ENCODE results near the gene KRTAP4-16.
"Not testable (repeated sequence)": the region's sequence is repeated elsewhere in the genome, so short reads cannot be mapped to it uniquely, and the experiment has no call there.

Gene KRTAP4-16

DNA sequence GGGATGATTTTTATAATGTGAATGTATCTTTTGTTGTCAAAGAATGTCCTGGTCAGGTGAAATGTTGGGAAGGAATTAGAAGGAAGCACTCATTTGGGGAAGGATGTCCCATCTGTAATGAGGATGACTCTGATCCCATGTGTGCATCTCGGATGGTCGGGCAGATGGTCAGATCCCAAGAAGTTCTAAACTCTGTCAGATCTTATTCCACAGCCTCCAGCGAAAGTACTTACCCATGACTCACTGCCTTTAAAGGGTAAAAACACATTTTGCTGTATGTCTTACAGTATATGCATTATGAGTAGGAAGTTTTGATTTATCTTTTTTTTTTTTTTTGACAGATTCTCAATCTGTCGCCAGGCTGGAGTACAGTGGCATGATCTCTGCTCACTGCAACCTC, 16.7 kb upstream of the KRTAP4-16 start:
- DNase-seq, result no peak

- not testable (repeated sequence) for DNase-seq
Measured at GRCh38 chr17:41117846-41118386, 15.9 kb upstream of the KRTAP4-16 start, which contains the start of gene KRTAP4-11. Gene KRTAP4-11 (minus strand): TSS chr17:41118373. CDS start chr17:41118315, 58 bp downstream.

DNA sequence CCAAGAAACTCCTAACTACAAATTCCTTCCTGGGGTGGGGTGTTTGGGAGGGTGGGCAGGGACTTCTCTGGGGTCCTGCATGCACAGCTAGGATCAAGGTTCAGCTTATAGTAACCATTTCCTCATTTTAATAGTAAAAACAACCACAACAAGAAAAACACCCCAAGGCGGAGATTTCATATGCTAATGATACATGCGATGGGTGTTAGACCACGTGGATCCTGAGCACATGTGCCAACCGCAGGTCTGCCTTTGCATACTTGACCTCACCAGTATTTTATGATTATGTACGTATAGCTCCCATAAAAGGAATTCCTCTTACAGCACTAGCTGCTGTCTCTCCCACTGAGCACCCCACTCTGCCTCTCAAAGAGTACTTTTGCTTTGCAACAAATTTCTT, 14.3 kb upstream of the KRTAP4-16 start:
- DNase-seq, result no peak

DNA sequence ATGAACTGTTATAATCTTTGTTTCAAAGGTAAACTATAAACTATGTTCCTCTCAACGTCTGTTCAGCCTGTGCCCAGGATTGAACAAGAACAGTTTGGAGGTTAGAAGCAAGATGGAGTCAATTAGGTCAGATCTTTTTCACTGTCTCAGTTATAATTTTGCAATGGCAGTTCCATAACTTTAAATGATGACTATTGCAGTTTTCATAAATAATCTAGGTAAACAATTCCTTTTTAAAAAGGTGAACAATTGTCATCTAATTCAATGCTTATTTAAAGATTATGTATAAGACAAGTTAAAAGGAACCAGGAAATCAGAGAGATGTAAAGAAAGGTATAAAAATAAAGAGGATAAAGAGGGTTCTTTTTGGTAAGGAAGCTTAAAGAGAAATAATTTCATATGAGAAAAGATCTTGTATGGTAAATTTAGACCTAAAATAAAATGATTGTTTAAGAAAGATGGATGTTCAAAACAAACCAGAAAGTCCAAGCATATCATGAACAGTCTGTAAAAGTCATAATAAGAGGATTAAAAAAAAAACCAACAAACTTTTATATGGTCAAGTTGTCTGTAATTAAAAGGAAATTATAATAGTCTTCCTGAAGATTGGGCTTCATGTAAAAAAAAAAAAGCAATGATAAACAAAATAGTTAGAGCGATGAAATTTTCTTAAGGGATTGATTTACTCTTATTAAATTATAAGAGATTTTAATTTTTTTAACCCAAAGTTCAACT, 9.3 kb upstream of the KRTAP4-16 start:
- no peak for DNase-seq

DNA sequence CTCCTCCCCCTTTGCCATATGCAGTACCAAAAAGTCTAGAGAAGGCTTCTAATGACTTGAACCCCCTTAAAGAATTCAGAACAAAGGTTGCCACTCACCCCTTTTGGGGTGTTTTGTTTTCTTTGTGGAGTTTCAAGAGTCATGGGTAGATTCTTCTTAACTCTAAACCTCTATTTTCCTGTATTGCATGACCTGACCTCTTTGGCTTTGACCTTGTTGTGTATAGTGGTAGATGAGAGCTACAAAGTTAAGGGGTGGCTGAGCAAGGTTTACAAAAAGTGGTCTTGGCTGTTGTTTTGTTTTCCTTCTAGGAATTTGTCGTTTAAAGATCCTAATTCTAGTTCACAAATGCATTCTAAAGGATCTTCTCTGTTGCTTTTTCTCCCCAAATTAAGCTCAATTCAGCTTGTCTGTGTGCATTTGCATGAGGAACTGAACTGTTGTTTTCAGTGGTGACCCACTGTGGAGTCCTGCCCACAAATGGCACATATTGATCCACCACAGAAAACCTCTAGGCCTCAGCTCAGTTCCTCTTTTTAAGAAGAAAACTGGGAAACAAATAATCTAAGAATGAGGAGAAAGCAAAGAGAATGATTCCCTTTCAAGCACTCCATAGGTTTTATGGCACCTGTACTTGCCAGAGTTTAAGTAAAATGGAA, 6.8 kb upstream of the KRTAP4-16 start:
- DNase-seq, result not testable (repeated sequence)

- DNase-seq, result no peak
Measured at GRCh38 chr17:41107941-41108450, 6.0 kb upstream of the KRTAP4-16 start.

- DNase-seq, result not testable (repeated sequence)
Measured at GRCh38 chr17:41105347-41105746, 3.3 kb upstream of the KRTAP4-16 start, which contains the start of gene KRTAP4-9. Gene KRTAP4-9 (plus strand): TSS chr17:41105389. CDS start chr17:41105389, 0 bp downstream.

- not testable (repeated sequence) for DNase-seq
Measured at GRCh38 chr17:41104386-41105038, 2.5 kb upstream of the KRTAP4-16 start.

GRCh38 chr17:41103896-41104295, 1.9 kb upstream of the KRTAP4-16 start:
- no peak for DNase-seq

GRCh38 chr17:41099682-41100480, 2.1 kb downstream of the KRTAP4-16 start:
- not testable (repeated sequence) for DNase-seq

- DNase-seq, result no peak
Measured at GRCh38 chr17:41098481-41098880, 3.5 kb downstream of the KRTAP4-16 start.

DNA sequence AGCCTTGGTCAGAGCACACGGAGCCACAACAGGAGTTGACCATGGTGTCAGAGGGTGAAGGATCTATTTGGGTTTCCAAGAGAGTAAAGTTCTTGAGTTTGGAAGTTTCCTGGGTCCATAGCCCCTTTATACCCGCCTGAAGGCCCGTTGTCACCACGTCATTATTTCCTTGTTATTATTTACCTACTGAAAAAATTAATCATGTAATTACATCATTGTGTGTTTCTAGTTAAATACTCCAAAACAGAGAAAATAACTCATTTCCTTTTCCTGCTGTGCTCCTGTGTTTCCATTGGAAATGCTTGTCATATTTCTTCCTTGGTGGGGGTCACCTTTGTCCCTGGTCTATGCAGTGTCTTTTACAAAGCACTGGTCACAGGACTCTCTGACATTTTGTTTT, 4.0 kb downstream of the KRTAP4-16 start, which contains the start of gene KRTAP4-8:
Gene KRTAP4-8 (minus strand): TSS at position 101 of the 400 bp plus-strand sequence. CDS start 58 bp downstream, at position 43.
- no peak for DNase-seq

- DNase-seq, result no peak
Measured at GRCh38 chr17:41096055-41096454, 6.0 kb downstream of the KRTAP4-16 start.

DNA sequence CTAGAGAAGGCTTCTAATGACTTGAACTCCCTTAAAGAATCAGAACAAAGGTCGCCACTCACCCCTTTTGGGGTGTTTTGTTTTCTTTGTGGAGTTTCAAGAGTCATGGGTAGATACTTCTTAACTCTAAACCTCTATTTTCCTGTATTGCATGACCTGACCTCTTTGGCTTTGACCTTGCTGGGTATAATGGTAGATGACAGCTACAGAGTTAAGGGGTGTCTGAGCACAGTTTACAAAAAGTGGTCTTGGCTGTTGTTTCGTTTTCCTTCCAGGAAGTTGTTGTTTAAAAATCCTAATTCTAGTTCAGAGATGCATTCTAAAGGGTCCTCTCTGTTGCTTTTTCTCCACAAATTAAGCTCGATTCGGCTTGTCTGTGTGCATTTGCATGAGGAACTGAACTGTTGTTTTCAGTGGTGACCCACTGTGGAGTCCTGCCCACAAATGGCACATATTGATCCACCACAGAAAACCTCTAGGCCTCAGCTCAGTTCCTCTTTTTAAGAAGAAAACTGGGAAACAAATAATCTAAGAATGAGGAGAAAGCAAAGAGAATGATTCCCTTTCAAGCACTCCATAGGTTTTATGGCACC, 13.2 kb downstream of the KRTAP4-16 start:
- DNase-seq, result not testable (repeated sequence)

GRCh38 chr17:41084100-41084856, 17.7 kb downstream of the KRTAP4-16 start, which contains the start of gene KRTAP4-7:
Gene KRTAP4-7 (plus strand): TSS chr17:41084150. CDS start chr17:41084207, 57 bp downstream.
- not testable (repeated sequence) for DNase-seq

- DNase-seq, result not testable (repeated sequence)
Measured at GRCh38 chr17:41083427-41083826, 18.6 kb downstream of the KRTAP4-16 start.

- DNase-seq, result no peak
Measured at GRCh38 chr17:41082626-41083025, 19.4 kb downstream of the KRTAP4-16 start.

DNA sequence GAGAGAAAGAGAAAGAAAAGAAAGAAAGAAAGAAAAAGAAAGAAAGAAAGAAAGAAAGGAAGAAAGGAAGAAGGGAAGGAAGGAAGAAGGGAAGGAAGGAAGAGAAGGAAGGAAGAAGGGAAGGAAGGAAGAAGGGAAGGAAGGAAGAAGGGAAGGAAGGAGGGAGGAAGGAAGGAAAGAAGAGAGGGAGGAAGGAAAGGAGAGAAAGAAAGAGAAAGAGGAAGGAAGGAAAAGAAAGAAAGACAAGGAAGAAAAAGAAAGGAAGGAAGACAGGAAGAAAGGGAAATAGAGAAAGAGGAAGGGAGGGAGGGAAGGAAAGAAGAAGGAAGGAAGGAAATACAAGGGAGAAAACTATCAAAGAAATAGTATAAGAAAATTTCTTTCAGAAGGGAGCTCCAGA, 25.2 kb downstream of the KRTAP4-16 start:
- DNase-seq, result no peak

DNA sequence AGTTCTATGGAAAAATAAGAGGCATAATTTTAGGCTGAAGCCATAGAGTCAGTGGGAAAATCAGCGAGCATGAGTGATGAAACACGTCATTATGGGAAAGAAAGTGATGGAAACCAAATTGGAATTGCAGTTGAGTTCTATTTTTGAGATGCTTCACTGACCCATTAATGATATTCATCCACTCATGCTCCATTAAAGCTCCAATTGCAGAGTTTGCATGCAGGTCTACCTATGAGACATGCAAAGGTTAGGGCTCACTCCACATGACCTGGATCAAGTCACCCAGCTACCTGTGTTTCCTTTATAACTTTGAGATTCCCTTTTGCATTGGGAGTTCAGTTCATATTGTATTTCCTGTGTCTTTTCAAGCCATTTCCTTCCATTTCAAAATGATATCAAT, 28.3 kb downstream of the KRTAP4-16 start:
- DNase-seq, result no peak

DNA sequence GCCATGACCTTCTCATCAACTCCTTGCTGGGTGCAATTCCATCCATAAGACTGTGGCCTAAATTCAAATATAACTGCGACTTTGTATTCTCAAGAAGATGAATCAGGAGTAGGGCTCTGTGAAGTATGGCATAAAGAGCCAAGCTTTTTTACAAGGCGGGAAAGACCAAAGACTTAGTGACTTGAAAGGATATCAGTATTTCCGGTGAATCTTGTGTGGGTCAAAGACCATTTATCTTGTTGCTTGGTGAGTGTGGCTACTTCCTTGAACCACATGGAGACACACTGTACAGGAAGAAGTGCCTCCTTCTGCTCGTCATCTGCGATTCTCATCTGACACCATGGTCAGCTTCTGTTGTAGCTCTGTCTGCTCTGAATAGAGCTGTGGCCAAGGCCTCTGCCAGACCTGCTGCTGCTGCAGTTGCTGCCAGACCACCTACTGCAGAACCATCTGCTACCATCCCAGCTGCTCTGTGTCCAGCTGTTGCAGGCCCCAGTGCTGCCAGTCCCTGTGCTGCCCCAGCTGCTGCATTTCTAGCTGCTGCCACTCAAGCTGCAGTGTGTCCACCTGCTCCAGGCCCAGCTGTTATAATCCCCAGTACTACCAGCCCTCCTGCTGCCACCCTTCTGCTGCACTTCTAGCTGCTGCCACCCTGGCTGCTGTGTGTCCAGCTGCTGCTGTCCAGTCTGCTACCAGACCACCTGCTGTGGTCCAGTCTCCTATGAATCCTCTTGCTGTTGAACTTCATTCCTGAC, 30.2 kb downstream of the KRTAP4-16 start:
- no peak for DNase-seq

Data from COR-L47 (cell line).